ENCODE data around the gene MIAT. TPM values are rescaled to one million over a fixed set of nuclear protein-coding genes. Genes with fewer than 3 reads are reported as not detected.

Gene MIAT
- total and polyA plus RNA-seq, 3 donors from 2014 or later: 1.7 to 3.3 (median 2.4) TPM

GRCh38 chr22:26619510-26619909 is 37.9 kb upstream of the MIAT start:
- DNase-seq: no peak
- intact Hi-C loops (cut with DNase I; ENCODE audit: low total_unique reads): no loop called here
- Histone ChIP-seq H3K36me3 (ENCODE audit: low read depth, missing control alignments) (no peaks in the 10 kb centered on the region), H3K27me3 (no peaks in the 10 kb centered on the region), H3K4me1 (peaks cover 6% of the 10 kb centered on the region), H3K4me3 (no peak overlapping the region), H3K9me3 (no peaks in the 10 kb centered on the region), H3K27ac (no peak overlapping the region)
- TF ChIP-seq CTCF (IDR thresholded peaks at IDR 0.05) (no peak), POLR2A (IDR thresholded peaks at IDR 0.05) (no peak)
- 45 to 62% methylated on average over 6 of the region's 6 CpGs for WGBS, 2 donors

GRCh38 chr22:26620197-26620596 is 37.2 kb upstream of the MIAT start:
- H3K4me1 ChIP-seq: peaks cover 6% of the 10 kb centered on the region
- 68 to 84% methylated on average over 2 of the region's 2 CpGs for WGBS, 2 donors
- intact Hi-C loops (cut with DNase I; ENCODE audit: low total_unique reads): no loop called here
- H3K27ac ChIP-seq: no peak overlapping the region
- no peak overlapping the region for H3K4me3 ChIP-seq
- no peaks in the 10 kb centered on the region for H3K36me3 ChIP-seq (ENCODE audit: low read depth, missing control alignments)
- TF ChIP-seq CTCF (IDR thresholded peaks at IDR 0.05) (no peak), POLR2A (IDR thresholded peaks at IDR 0.05) (no peak)
- H3K27me3 ChIP-seq: no peaks in the 10 kb centered on the region
- no peak for DNase-seq
- no peaks in the 10 kb centered on the region for H3K9me3 ChIP-seq

- 71 to 84% methylated on average over 7 of the region's 7 CpGs for WGBS, 2 donors
- no peaks in the 10 kb centered on the region for H3K36me3 ChIP-seq (ENCODE audit: low read depth, missing control alignments)
- no peak within 1 kb of the TSS for H3K27ac ChIP-seq
- H3K27me3 ChIP-seq: no peaks in the 10 kb centered on the region
- H3K4me1 ChIP-seq: peaks cover 6% of the 10 kb centered on the region
- TF ChIP-seq POLR2A (IDR thresholded peaks at IDR 0.05) (no peak), CTCF (IDR thresholded peaks at IDR 0.05) (no peak)
- H3K4me3 ChIP-seq: no peak within 1 kb of the TSS
- DNase-seq: no peak
- intact Hi-C loops (cut with DNase I; ENCODE audit: low total_unique reads): no loop called here
- no peaks in the 10 kb centered on the region for H3K9me3 ChIP-seq
Measured at GRCh38 chr22:26621663-26622062, 35.7 kb upstream of the MIAT start, which contains the start of gene CRYBA4. Gene CRYBA4, plus strand, starts transcription at chr22:26621963. Its CDS starts 634 bp downstream, at chr22:26622597.

GRCh38 chr22:26623984-26624383 is 33.4 kb upstream of the MIAT start:
- Histone ChIP-seq H3K36me3 (ENCODE audit: low read depth, missing control alignments) (no peaks in the 10 kb centered on the region), H3K27me3 (no peaks in the 10 kb centered on the region), H3K9me3 (no peaks in the 10 kb centered on the region), H3K4me3 (no peak overlapping the region), H3K4me1 (no peaks in the 10 kb centered on the region), H3K27ac (no peak overlapping the region)
- 95 to 97% methylated on average over 1 of the region's 1 CpG for WGBS, 2 donors
- TF ChIP-seq CTCF (IDR thresholded peaks at IDR 0.05) (no peak), POLR2A (IDR thresholded peaks at IDR 0.05) (no peak)
- DNase-seq: no peak
- intact Hi-C loops (cut with DNase I; ENCODE audit: low total_unique reads): no loop called here

GRCh38 chr22:26624803-26625202 is 32.6 kb upstream of the MIAT start:
- no peaks in the 10 kb centered on the region for H3K4me1 ChIP-seq
- TF ChIP-seq CTCF (IDR thresholded peaks at IDR 0.05) (no peak), POLR2A (IDR thresholded peaks at IDR 0.05) (no peak)
- H3K27me3 ChIP-seq: no peaks in the 10 kb centered on the region
- no peaks in the 10 kb centered on the region for H3K9me3 ChIP-seq
- intact Hi-C loops (cut with DNase I; ENCODE audit: low total_unique reads): no loop called here
- H3K4me3 ChIP-seq: no peak overlapping the region
- H3K36me3 ChIP-seq (ENCODE audit: low read depth, missing control alignments): no peaks in the 10 kb centered on the region
- no peak for DNase-seq
- no peak overlapping the region for H3K27ac ChIP-seq
- 75 to 85% methylated on average over 9 to 12 of the region's 12 CpGs for WGBS, 2 donors
